SK-N-SH (cell line): ENCODE measurements around the gene LIMK2. TPM values are rescaled to one million over a fixed set of nuclear protein-coding genes. Genes with fewer than 3 reads are reported as not detected.
"Not testable (repeated sequence)": the region's sequence is repeated elsewhere in the genome, so short reads cannot be mapped to it uniquely, and the experiment has no call there.

Experiments used
- CTCF ChIA-PET: fragments of 300-600, 350-600 bp; formaldehyde crosslinking; extraction: SDS; loops from one replicate; lab custom pipeline; 2021; lab: Yijun Ruan, JAX
- POLR2A ChIA-PET: fragments of 350-600 bp; sonication (Branson Sonifier 250); formaldehyde crosslinking; extraction: SDS; loops from one replicate; lab custom pipeline; 2020; ENCODE audit warnings: antibody characterized with exemption, inconsistent platforms; lab: Yijun Ruan, JAX
- DNase-seq: peaks from one replicate; pipeline ENCODE4 v3.0.0; 2012
- H2AFZ ChIP-seq: fragments of 200-600 bp; sonication (generic); 2 replicates; pipeline ENCODE4 v1.8.1; 2016; ENCODE audit warnings: antibody characterized with exemption, mild to moderate bottlenecking, low read depth
- H3F3A ChIP-seq: fragments of 200-600 bp; sonication (generic); replicated peaks from 2 replicates; pipeline ENCODE3; 2016; ENCODE audit warnings: antibody characterized with exemption, mild to moderate bottlenecking; ENCODE audit not compliant: insufficient read depth
- H3K27ac ChIP-seq, 2 experiments: fragments of 200-500 bp in 1 of 2; fragments of 200-600 bp in 1 of 2; sonication (Bioruptor generic) in 1 of 2; sonication (generic), shearing (Covaris generic) in 1 of 2; 2 replicates each; pipeline versions ENCODE4 v1.5.1 to v1.6.1; 2014 to 2016; ENCODE audit warnings: low read depth in 2 of 2, inconsistent platforms in 1 of 2, low read length in 1 of 2, mild to moderate bottlenecking in 1 of 2, mixed read lengths in 1 of 2
- H3K27me3 ChIP-seq: fragments of 200-600 bp; sonication (generic), shearing (Covaris generic); 2 replicates; pipeline ENCODE4 v1.6.1; 2016; ENCODE audit warnings: mixed run types; ENCODE audit not compliant: insufficient read depth
- H3K36me3 ChIP-seq, 2 experiments: fragments of 200-500 bp in 1 of 2; fragments of 200-600 bp in 1 of 2; sonication (Bioruptor generic) in 1 of 2; sonication (generic) in 1 of 2; replicated peaks in 1 of 2; 2 replicates each; pipeline versions ENCODE3 to v1.5.1; 2014 to 2016; ENCODE audit warnings: low read length in 1 of 2, mild to moderate bottlenecking in 1 of 2; ENCODE audit not compliant: insufficient read depth in 2 of 2, control insufficient read depth in 1 of 2
- H3K4me1 ChIP-seq, 2 experiments: fragments of 200-500 bp in 1 of 2; fragments of 200-600 bp in 1 of 2; sonication (Bioruptor generic) in 1 of 2; sonication (generic), shearing (Covaris generic) in 1 of 2; 2 replicates each; pipeline versions ENCODE4 v1.5.1 to v1.6.1; 2014 to 2016; ENCODE audit warnings: low read depth in 1 of 2, low read length in 1 of 2, mixed run types in 1 of 2; ENCODE audit not compliant: insufficient read depth in 2 of 2, control insufficient read depth in 1 of 2
- H3K4me2 ChIP-seq: fragments of 200-600 bp; sonication (generic), shearing (Covaris generic); 2 replicates; pipeline ENCODE4 v1.6.1; 2017; ENCODE audit warnings: mixed run types
- H3K4me3 ChIP-seq, 2 experiments: fragments of 200-500 bp in 1 of 2; fragments of 200-600 bp in 1 of 2; sonication (Bioruptor generic) in 1 of 2; sonication (generic), shearing (Covaris generic) in 1 of 2; 2 replicates each; pipeline versions ENCODE4 v1.5.1 to v1.8.1; 2014 to 2016; ENCODE audit warnings: low read depth in 2 of 2, inconsistent platforms in 1 of 2, low read length in 1 of 2, mild to moderate bottlenecking in 1 of 2, mixed read lengths in 1 of 2, moderate library complexity in 1 of 2
- H3K79me2 ChIP-seq: fragments of 200-600 bp; sonication (generic); 2 replicates; pipeline ENCODE4 v1.8.1; 2017; ENCODE audit warnings: mild to moderate bottlenecking; ENCODE audit not compliant: insufficient read depth
- H3K9ac ChIP-seq: fragments of 200-600 bp; sonication (generic); 2 replicates; pipeline ENCODE4 v1.6.1; 2017; ENCODE audit warnings: mixed run types
- H3K9me2 ChIP-seq: fragments of 200-600 bp; sonication (generic); 2 replicates; pipeline ENCODE4 v1.6.1; 2017; ENCODE audit warnings: mixed run types
- H3K9me3 ChIP-seq: fragments of 200-600 bp; sonication (generic); 2 replicates; pipeline ENCODE4 v1.6.1; 2017; ENCODE audit warnings: mixed run types, mild to moderate bottlenecking, moderate library complexity
- H4K20me1 ChIP-seq: fragments of 200-600 bp; sonication (generic); 2 replicates; pipeline ENCODE4 v1.6.1; 2017; ENCODE audit warnings: mild to moderate bottlenecking, mixed run types; ENCODE audit not compliant: insufficient read depth
- ELF1 ChIP-seq: IDR thresholded peaks from 2 replicates; pipeline ENCODE4 v1.4.0; 2012
- FOXM1 ChIP-seq: IDR thresholded peaks from 2 replicates; pipeline ENCODE4 v1.4.0; 2012; ENCODE audit warnings: low read depth, mild to moderate bottlenecking
- JUND ChIP-seq: IDR thresholded peaks from 2 replicates; pipeline ENCODE4 v1.4.0; 2012
- RCOR1 ChIP-seq: fragments of 150-350 bp; IDR thresholded peaks from 2 replicates; pipeline ENCODE4 v1.6.1; 2017; ENCODE audit warnings: antibody characterized with exemption, low read length
- SIN3A ChIP-seq: IDR thresholded peaks from 2 replicates; pipeline ENCODE4 v1.6.1; 2012; ENCODE audit warnings: low read depth, mild to moderate bottlenecking, low read length, moderate library complexity, borderline replicate concordance
- TEAD4 ChIP-seq: IDR thresholded peaks from 2 replicates; pipeline ENCODE4 v1.4.0; 2012; ENCODE audit warnings: mild to moderate bottlenecking, borderline replicate concordance; ENCODE audit not compliant: insufficient read depth
- WGBS: methylation state at CpG from one replicate; pipeline ENCODE4 v1.1.6; 2017; ENCODE audit warnings: low lambda C conversion rate; 5-methylcytosine and 5-hydroxymethylcytosine counted together
- polyA plus RNA-seq, 3 experiments: library from polyadenylated mRNA; depleted of rRNA; stranded (reverse); fragments of >200 nt; gene quantifications; 2 replicates each; pipeline ENCODE4 v1.2.3, GENCODE V29; 2012
- TF ChIP-seq, protein P1 (sequence below): IDR thresholded peaks from 2 replicates; pipeline ENCODE4; 2012
- TF ChIP-seq, protein P2 (sequence below): IDR thresholded peaks from 2 replicates; pipeline ENCODE4 v1.4.0; 2012; ENCODE audit warnings: low read depth
- TF ChIP-seq, protein P3 (sequence below): IDR thresholded peaks from 2 replicates; pipeline ENCODE4 v1.6.1; 2012; ENCODE audit warnings: mild to moderate bottlenecking, low read depth, low read length, moderate library complexity

Gene LIMK2
- polyA plus RNA-seq, 1 of the 3 experiments (the other 2 are of a cell fraction), result 9.8 TPM

DNA sequence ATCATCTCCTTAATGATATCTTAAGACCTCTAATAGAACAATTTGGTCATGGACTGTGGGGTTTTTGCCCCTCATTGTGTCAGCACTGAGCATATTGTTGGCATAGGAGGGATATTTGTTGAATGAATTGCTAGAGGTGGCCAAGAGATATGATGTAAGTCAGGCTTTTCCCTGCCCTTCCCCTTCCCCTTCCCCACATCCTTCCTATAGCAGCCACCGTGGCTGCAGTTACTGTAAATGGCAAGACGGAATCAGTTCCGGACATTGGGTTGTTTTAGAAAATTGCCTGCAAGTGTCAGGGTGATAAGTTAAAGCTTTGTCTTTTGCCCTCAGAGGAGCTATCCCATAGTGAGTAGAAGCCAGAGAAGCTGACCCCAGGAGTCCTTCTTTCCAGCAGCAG, 23.0 kb downstream of the LIMK2 start (continued):
- TF ChIP-seq, protein P1, sequence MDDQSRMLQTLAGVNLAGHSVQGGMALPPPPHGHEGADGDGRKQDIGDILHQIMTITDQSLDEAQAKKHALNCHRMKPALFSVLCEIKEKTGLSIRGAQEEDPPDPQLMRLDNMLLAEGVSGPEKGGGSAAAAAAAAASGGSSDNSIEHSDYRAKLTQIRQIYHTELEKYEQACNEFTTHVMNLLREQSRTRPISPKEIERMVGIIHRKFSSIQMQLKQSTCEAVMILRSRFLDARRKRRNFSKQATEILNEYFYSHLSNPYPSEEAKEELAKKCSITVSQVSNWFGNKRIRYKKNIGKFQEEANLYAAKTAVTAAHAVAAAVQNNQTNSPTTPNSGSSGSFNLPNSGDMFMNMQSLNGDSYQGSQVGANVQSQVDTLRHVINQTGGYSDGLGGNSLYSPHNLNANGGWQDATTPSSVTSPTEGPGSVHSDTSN, result no peak
- no peak for TF ChIP-seq SIN3A
- TF ChIP-seq ELF1, result no peak
- TF ChIP-seq, protein P2, sequence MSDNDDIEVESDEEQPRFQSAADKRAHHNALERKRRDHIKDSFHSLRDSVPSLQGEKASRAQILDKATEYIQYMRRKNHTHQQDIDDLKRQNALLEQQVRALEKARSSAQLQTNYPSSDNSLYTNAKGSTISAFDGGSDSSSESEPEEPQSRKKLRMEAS, result no peak
- no peak for TF ChIP-seq RCOR1
- TF ChIP-seq FOXM1, result no peak
- TF ChIP-seq TEAD4, result no peak

DNA sequence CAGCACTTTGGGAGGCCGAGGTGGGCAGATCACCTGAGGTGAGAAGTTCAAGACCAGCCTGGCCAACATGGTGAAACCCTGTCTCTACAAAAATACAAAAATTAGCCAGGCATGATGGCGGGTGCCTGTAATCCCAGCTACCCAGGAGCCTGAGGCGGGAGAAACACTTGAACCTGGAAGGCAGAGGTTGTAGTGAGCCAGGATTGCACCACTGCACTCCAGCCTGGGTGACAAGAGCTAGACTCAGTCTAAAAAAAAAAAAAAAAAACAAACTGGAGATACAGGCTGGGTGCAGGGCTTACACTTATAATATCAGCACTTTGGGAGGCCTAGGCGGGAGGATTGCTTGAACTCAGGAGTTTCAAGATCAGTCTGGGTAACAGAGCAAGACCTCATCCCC, 23.9 kb downstream of the LIMK2 start:
- H3K9ac ChIP-seq, H3K4me2 ChIP-seq, H3K4me1 ChIP-seq, H2AFZ ChIP-seq, H3K36me3 ChIP-seq, CTCF ChIA-PET, H3K9me3 ChIP-seq, DNase-seq, H3K27ac ChIP-seq, H3K27me3 ChIP-seq, H4K20me1 ChIP-seq, H3K4me3 ChIP-seq, H3K9me2 ChIP-seq: not testable (repeated sequence)
- 92% methylated on average over 4 of the region's 4 CpGs for WGBS
- Histone ChIP-seq H3K79me2 (peaks cover 80% of the 10 kb centered on the region), H3F3A (peaks cover 16% of the 10 kb centered on the region)
- POLR2A ChIA-PET, result interaction anchor here (0.7 kb wide), 1 partner anchor 23 kb away, joined by 4 read pairs; no protein-coding TSS in a partner anchor

DNA sequence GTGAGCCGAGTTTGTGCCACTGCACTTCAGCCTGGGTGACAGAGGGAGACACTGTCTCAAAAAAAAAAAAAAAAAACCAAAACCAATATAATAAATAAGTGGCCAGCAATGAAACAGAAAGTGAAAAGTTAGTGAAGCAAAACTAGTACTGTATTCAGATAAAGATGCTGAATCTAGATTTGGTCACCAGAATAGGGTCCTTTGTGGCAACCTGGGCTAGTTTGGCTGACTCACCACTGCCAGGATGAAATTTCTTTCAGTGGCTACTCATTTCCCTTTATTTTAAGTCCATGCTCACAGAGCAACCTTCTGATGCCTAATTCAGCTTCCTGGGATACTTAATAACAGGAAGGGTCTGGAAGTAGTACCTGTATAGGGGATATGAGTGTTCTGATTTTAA, 26.0 kb downstream of the LIMK2 start:
- peaks cover 36% of the 10 kb centered on the region for H3F3A ChIP-seq
- ChIA-PET POLR2A (no interaction called here), CTCF (interaction anchor here (3.3 kb wide), 1 partner anchor 75 kb away, joined by 9 read pairs; no protein-coding TSS in a partner anchor)
- TF ChIP-seq JUND, result peak; percentile 18; the same call in 1 of the 2 replicates
- TF ChIP-seq, protein P3, sequence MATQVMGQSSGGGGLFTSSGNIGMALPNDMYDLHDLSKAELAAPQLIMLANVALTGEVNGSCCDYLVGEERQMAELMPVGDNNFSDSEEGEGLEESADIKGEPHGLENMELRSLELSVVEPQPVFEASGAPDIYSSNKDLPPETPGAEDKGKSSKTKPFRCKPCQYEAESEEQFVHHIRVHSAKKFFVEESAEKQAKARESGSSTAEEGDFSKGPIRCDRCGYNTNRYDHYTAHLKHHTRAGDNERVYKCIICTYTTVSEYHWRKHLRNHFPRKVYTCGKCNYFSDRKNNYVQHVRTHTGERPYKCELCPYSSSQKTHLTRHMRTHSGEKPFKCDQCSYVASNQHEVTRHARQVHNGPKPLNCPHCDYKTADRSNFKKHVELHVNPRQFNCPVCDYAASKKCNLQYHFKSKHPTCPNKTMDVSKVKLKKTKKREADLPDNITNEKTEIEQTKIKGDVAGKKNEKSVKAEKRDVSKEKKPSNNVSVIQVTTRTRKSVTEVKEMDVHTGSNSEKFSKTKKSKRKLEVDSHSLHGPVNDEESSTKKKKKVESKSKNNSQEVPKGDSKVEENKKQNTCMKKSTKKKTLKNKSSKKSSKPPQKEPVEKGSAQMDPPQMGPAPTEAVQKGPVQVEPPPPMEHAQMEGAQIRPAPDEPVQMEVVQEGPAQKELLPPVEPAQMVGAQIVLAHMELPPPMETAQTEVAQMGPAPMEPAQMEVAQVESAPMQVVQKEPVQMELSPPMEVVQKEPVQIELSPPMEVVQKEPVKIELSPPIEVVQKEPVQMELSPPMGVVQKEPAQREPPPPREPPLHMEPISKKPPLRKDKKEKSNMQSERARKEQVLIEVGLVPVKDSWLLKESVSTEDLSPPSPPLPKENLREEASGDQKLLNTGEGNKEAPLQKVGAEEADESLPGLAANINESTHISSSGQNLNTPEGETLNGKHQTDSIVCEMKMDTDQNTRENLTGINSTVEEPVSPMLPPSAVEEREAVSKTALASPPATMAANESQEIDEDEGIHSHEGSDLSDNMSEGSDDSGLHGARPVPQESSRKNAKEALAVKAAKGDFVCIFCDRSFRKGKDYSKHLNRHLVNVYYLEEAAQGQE, result no peak
- DNase-seq, result no peak
- no peak overlapping the region for H3K9ac ChIP-seq
- H3K27ac ChIP-seq, result peak overlapping the region in 1 of 2 experiments; percentile 36; a peak in 2 of 4 replicates
- H2AFZ ChIP-seq, result no peak overlapping the region
- H3K4me3 ChIP-seq, result no peak overlapping the region
- H3K27me3 ChIP-seq, result no peaks in the 10 kb centered on the region
- H3K9me3 ChIP-seq, result no peaks in the 10 kb centered on the region
- peaks cover 76% of the 10 kb centered on the region for H3K79me2 ChIP-seq
- no peak overlapping the region; the same call in 1 of the 2 replicates for H3K4me2 ChIP-seq
- H3K4me1 ChIP-seq, result peaks cover 9 to 21% of the 10 kb centered on the region in 2 experiments
- H4K20me1 ChIP-seq, result no peaks in the 10 kb centered on the region
- H3K9me2 ChIP-seq, result no peaks in the 10 kb centered on the region
- 92% methylated on average over 1 of the region's 1 CpG for WGBS
- H3K36me3 ChIP-seq, result peaks cover 0 to 3% of the 10 kb centered on the region in 2 experiments
